GM18508 (cell line): ENCODE measurements around the gene UBE2C.

ENCODE experiments used
- ATAC-seq: cut with Tn5 transposase; IDR thresholded peaks from one replicate; pipeline ENCODE4 v1.9.1; 2021; ENCODE audit warnings: moderate number of reproducible peaks; ENCODE audit not compliant: insufficient read depth, unreplicated experiment

UBE2C gene

GRCh38 chr20:45857114-45857881, 44.9 kb downstream of the UBE2C start, which contains the start of the genes ACOT8 and ZSWIM3:
Gene ACOT8, minus strand, starts transcription at chr20:45857392. Its CDS starts 77 bp downstream, at chr20:45857315.
Gene ZSWIM3, plus strand, starts transcription at chr20:45857614. Its CDS starts 212 bp downstream, at chr20:45857826.
- peak; percentile 91 for ATAC-seq

- no peak for ATAC-seq
These were observed 45.4 kb downstream of the UBE2C start for GRCh38 chr20:45857882-45858216.

GRCh38 chr20:45859916-45860315, 47.5 kb downstream of the UBE2C start:
- no peak for ATAC-seq

GRCh38 chr20:45860560-45861220, 48.2 kb downstream of the UBE2C start:
- no peak for ATAC-seq

- no peak for ATAC-seq
These were observed 49.0 kb downstream of the UBE2C start for GRCh38 chr20:45861221-45862075.

- ATAC-seq, result no peak
These were observed 51.4 kb downstream of the UBE2C start for GRCh38 chr20:45863543-45864470.

- ATAC-seq, result no peak
These were observed 54.0 kb downstream of the UBE2C start for GRCh38 chr20:45866454-45866853.
